Measurements from ENCODE around the gene VWC2L.

DNA sequence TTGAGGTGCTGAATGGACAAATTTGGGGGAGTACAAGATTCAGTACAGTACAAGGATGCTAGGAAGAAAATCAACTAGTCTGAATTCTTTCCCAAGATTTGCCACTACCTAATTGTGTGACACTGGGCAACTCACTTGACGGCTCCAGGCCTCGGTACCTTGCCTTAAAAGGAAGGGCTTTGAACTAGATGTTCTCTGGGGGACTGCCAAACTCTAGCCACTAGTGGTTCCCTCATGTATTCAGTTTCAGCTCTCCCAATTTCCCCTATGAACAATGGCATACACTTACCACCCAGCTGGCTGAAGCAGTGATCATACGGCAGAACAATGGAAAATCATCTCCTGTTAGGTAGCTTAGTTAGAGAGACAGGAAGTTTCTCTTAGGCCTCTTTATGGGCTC is 73.4 kb downstream of the VWC2L start:
- TF ChIP-seq, protein P1, sequence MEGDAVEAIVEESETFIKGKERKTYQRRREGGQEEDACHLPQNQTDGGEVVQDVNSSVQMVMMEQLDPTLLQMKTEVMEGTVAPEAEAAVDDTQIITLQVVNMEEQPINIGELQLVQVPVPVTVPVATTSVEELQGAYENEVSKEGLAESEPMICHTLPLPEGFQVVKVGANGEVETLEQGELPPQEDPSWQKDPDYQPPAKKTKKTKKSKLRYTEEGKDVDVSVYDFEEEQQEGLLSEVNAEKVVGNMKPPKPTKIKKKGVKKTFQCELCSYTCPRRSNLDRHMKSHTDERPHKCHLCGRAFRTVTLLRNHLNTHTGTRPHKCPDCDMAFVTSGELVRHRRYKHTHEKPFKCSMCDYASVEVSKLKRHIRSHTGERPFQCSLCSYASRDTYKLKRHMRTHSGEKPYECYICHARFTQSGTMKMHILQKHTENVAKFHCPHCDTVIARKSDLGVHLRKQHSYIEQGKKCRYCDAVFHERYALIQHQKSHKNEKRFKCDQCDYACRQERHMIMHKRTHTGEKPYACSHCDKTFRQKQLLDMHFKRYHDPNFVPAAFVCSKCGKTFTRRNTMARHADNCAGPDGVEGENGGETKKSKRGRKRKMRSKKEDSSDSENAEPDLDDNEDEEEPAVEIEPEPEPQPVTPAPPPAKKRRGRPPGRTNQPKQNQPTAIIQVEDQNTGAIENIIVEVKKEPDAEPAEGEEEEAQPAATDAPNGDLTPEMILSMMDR (conservative IDR thresholded peaks at IDR 0.05; ENCODE audit: low read depth in 2 of 2) = no peak
- TF ChIP-seq EZH2 (IDR thresholded peaks at IDR 0.05; ENCODE audit: low read depth, unreplicated experiment) (no peak), EZH2phosphoT487 (IDR thresholded peaks at IDR 0.05; ENCODE audit: unreplicated experiment) (no peak), NANOG (IDR thresholded peaks at IDR 0.05; ENCODE audit: borderline replicate concordance) (no peak), STAT1 (IDR thresholded peaks at IDR 0.05; ENCODE audit: unreplicated experiment) (no peak)
- TF ChIP-seq, protein P2, sequence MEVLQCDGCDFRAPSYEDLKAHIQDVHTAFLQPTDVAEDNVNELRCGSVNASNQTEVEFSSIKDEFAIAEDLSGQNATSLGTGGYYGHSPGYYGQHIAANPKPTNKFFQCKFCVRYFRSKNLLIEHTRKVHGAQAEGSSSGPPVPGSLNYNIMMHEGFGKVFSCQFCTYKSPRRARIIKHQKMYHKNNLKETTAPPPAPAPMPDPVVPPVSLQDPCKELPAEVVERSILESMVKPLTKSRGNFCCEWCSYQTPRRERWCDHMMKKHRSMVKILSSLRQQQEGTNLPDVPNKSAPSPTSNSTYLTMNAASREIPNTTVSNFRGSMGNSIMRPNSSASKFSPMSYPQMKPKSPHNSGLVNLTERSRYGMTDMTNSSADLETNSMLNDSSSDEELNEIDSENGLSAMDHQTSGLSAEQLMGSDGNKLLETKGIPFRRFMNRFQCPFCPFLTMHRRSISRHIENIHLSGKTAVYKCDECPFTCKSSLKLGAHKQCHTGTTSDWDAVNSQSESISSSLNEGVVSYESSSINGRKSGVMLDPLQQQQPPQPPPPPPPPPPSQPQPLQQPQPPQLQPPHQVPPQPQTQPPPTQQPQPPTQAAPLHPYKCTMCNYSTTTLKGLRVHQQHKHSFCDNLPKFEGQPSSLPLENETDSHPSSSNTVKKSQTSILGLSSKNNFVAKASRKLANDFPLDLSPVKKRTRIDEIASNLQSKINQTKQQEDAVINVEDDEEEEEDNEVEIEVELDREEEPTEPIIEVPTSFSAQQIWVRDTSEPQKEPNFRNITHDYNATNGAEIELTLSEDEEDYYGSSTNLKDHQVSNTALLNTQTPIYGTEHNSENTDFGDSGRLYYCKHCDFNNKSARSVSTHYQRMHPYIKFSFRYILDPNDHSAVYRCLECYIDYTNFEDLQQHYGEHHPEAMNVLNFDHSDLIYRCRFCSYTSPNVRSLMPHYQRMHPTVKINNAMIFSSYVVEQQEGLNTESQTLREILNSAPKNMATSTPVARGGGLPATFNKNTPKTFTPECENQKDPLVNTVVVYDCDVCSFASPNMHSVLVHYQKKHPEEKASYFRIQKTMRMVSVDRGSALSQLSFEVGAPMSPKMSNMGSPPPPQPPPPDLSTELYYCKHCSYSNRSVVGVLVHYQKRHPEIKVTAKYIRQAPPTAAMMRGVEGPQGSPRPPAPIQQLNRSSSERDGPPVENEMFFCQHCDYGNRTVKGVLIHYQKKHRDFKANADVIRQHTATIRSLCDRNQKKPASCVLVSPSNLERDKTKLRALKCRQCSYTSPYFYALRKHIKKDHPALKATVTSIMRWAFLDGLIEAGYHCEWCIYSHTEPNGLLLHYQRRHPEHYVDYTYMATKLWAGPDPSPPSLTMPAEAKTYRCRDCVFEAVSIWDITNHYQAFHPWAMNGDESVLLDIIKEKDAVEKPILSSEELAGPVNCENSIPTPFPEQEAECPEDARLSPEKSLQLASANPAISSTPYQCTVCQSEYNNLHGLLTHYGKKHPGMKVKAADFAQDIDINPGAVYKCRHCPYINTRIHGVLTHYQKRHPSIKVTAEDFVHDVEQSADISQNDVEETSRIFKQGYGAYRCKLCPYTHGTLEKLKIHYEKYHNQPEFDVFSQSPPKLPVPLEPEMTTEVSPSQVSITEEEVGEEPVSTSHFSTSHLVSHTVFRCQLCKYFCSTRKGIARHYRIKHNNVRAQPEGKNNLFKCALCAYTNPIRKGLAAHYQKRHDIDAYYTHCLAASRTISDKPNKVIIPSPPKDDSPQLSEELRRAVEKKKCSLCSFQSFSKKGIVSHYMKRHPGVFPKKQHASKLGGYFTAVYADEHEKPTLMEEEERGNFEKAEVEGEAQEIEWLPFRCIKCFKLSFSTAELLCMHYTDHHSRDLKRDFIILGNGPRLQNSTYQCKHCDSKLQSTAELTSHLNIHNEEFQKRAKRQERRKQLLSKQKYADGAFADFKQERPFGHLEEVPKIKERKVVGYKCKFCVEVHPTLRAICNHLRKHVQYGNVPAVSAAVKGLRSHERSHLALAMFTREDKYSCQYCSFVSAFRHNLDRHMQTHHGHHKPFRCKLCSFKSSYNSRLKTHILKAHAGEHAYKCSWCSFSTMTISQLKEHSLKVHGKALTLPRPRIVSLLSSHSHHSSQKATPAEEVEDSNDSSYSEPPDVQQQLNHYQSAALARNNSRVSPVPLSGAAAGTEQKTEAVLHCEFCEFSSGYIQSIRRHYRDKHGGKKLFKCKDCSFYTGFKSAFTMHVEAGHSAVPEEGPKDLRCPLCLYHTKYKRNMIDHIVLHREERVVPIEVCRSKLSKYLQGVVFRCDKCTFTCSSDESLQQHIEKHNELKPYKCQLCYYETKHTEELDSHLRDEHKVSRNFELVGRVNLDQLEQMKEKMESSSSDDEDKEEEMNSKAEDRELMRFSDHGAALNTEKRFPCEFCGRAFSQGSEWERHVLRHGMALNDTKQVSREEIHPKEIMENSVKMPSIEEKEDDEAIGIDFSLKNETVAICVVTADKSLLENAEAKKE (CRISPR knock-in tag; IDR thresholded peaks at IDR 0.05) = no peak
- TF ChIP-seq, protein P3, sequence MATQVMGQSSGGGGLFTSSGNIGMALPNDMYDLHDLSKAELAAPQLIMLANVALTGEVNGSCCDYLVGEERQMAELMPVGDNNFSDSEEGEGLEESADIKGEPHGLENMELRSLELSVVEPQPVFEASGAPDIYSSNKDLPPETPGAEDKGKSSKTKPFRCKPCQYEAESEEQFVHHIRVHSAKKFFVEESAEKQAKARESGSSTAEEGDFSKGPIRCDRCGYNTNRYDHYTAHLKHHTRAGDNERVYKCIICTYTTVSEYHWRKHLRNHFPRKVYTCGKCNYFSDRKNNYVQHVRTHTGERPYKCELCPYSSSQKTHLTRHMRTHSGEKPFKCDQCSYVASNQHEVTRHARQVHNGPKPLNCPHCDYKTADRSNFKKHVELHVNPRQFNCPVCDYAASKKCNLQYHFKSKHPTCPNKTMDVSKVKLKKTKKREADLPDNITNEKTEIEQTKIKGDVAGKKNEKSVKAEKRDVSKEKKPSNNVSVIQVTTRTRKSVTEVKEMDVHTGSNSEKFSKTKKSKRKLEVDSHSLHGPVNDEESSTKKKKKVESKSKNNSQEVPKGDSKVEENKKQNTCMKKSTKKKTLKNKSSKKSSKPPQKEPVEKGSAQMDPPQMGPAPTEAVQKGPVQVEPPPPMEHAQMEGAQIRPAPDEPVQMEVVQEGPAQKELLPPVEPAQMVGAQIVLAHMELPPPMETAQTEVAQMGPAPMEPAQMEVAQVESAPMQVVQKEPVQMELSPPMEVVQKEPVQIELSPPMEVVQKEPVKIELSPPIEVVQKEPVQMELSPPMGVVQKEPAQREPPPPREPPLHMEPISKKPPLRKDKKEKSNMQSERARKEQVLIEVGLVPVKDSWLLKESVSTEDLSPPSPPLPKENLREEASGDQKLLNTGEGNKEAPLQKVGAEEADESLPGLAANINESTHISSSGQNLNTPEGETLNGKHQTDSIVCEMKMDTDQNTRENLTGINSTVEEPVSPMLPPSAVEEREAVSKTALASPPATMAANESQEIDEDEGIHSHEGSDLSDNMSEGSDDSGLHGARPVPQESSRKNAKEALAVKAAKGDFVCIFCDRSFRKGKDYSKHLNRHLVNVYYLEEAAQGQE (IDR thresholded peaks at IDR 0.05; ENCODE audit: unreplicated experiment) = no peak

Measured in GM23338 (cell line).